PC-9 (cell line): Measurements from ENCODE around the gene TMEFF1.

Source experiments
- EZH2 ChIP-seq: fragments of 200-600 bp; sonication (generic); IDR thresholded peaks from 2 replicates; pipeline ENCODE4 v1.8.0; 2017; ENCODE audit warnings: antibody characterized with exemption, low read depth
- TF ChIP-seq, protein P1 (sequence below): fragments of 200-600 bp; sonication (generic); conservative IDR thresholded peaks from 2 replicates; pipeline ENCODE4 v1.6.1; 2017; ENCODE audit warnings: mixed run types, antibody characterized with exemption, mild to moderate bottlenecking, moderate library complexity

DNA sequence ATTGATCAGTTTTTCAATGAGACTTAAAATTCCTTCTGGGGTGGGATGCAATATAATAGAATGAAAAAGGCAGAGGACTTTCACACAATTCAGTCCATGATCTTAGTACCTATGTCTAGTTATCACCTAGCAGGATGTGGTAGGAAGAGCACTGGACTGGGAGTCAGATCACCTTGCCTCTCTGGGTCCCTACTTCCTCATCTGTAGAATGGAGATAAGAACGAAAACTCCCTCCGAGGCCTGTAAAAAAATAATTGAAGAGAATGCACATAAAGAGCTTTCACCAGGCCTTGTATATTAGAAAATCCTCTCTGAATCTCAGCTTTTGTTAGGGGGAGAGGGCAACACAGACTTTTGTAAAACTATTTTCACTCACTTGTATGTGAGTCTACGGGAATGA, 681 bp upstream of the TMEFF1 start:
- TF ChIP-seq, protein P1, sequence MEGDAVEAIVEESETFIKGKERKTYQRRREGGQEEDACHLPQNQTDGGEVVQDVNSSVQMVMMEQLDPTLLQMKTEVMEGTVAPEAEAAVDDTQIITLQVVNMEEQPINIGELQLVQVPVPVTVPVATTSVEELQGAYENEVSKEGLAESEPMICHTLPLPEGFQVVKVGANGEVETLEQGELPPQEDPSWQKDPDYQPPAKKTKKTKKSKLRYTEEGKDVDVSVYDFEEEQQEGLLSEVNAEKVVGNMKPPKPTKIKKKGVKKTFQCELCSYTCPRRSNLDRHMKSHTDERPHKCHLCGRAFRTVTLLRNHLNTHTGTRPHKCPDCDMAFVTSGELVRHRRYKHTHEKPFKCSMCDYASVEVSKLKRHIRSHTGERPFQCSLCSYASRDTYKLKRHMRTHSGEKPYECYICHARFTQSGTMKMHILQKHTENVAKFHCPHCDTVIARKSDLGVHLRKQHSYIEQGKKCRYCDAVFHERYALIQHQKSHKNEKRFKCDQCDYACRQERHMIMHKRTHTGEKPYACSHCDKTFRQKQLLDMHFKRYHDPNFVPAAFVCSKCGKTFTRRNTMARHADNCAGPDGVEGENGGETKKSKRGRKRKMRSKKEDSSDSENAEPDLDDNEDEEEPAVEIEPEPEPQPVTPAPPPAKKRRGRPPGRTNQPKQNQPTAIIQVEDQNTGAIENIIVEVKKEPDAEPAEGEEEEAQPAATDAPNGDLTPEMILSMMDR, result no peak
- TF ChIP-seq EZH2, result no peak
